HG02759 (cell line): ENCODE data around the gene SCAI.

Experiments used
- ATAC-seq: cut with Tn5 transposase; IDR thresholded peaks from one replicate; pipeline ENCODE4 v1.9.1; 2021; ENCODE audit warnings: mild to moderate bottlenecking, moderate library complexity; ENCODE audit not compliant: unreplicated experiment

SCAI gene

DNA sequence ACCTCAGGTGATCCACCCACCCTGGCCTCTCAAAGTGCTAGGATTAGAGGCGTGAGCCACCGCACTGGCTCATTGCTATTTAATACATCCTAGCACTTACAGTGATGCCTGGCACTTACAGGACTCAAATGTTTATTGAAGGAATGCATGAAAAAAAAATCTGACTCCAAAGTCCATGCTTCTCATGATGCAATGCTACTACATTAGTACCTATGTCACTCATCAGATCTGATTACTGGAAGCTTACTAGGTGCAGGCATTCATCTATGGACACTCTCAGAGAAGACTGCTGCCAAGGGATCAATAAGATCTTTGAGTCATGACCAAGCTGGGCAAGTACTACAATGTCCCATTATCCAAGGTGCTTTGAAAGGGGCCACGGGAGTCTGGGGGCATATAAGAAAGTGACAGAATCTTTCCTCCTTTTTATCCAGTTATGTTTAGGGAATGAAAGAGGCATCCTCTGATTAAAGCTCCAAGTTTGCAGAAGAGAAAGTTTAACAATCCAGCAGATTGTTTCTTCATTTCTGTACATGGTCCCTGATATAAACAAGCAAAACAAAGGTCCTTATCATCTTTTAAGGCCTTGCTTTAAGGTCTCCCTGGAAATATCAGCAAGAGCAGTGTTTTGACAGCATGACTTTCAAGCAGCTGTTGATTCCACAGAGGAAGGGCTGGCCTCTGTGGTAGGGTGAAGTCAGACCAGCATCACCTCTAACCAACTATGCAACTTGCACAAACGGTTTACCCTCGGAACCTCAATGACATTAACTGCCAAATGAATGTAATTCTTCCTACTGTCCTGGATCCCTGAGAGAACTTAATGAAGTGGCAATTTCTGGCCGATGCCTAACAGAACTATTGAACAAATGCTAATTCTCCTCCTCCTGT, 245.5 kb downstream of the SCAI start:
- no peak for ATAC-seq

DNA sequence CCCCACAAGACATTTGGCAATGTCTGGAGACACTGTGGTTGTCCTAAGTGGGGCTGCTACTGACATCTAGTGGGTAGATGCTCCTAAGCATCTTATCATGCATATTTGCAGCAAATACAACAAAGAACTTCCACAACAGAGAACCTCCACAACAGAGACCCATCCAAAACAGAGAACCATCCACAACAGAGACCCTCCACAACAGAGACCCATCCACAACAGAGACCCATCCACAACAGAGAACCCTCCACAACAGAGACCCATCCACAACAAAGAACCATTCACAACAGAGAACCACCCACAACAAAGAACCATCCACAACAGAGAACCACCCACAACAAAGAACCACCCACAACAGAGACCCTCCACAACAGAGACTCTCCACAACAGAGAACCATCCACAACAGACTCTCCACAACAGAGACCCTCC, 248.6 kb downstream of the SCAI start:
- ATAC-seq = no peak

DNA sequence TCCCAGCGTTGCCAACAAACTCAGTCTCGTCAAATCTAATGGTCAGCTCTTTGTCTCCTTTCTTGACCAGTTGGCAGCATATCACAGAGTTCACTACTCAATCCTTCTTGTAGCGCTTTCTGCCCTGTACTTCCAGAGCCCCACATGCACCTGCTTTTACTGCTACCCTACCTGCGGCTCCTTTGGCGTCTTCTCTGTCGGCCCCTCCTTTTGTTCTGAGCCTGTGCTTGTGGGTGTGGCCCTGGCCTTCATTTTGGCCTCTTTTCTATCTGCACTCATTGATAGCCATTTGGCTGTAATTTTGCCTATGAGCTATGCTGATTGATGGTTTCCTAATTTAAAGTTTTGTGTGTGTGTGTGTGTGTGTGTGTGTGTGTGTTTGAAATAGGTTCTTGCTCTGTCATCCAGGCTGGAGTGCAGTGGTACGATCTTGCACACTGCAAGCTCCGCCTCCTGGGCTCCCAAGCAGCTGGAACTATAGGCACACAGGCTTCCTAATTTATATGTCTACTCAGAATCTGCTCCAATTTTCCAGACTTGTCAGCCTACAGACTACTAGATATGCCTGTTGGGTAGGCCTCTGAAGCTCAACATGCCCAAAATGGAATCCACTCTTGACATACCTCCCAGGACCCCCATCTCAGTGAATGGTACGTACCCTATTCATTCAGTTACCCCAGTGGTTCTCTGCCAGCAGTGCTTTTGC, 249.1 kb downstream of the SCAI start:
- no peak for ATAC-seq
